ENCODE results near the gene DUSP14. TPM values are rescaled to one million over a fixed set of nuclear protein-coding genes. Genes with fewer than 3 reads are reported as not detected.

Gene DUSP14
- total and polyA plus RNA-seq, 2 of the 8 experiments (the other 6 are each of a cell fraction or from before 2014, with no cell fraction given): 22.1 to 37.9 TPM

GRCh38 chr17:37461668-37462067 is 28.0 kb upstream of the DUSP14 start (continued):
- TF ChIP-seq ATF2 (IDR thresholded peaks at IDR 0.05; ENCODE audit: low read length) (no peak), NANOG (IDR thresholded peaks at IDR 0.05; ENCODE audit: insufficient read depth, low read depth, low read length, poor library complexity, severe bottlenecking) (no peak), CTBP2 (IDR thresholded peaks at IDR 0.05; ENCODE audit: borderline replicate concordance, insufficient read depth, insufficient read length, low read length) (no peak)
